Myocyte (in vitro differentiated cells): ENCODE data around the gene PHACTR4. TPM values are rescaled to one million over a fixed set of nuclear protein-coding genes. Genes with fewer than 3 reads are reported as not detected.
"Not testable (repeated sequence)": the region's sequence is repeated elsewhere in the genome, so short reads cannot be mapped to it uniquely, and the experiment has no call there.

Experiments used
- DNase-seq: peaks from one replicate; pipeline ENCODE4 v3.0.0-alpha.2; 2012; ENCODE audit warnings: low read depth
- total RNA-seq: library from RNA; depleted of rRNA; stranded (reverse); fragments of >200 nt; gene quantifications from 2 replicates; pipeline ENCODE4 v1.2.3, GENCODE V29; 2014

The PHACTR4 gene
- total RNA-seq, 1 donor from 2014 or later, result 13.2 TPM

- DNase-seq, result no peak
Measured at GRCh38 chr1:28428990-28429520, 59.5 kb downstream of the PHACTR4 start.

GRCh38 chr1:28436211-28436769 lies 66.8 kb downstream of the PHACTR4 start:
- DNase-seq, result no peak

- DNase-seq, result peak; percentile 85
Measured at GRCh38 chr1:28437264-28437923, 67.9 kb downstream of the PHACTR4 start.

GRCh38 chr1:28437924-28438699 lies 68.6 kb downstream of the PHACTR4 start:
- peak; percentile 98 for DNase-seq

GRCh38 chr1:28439320-28439719 lies 69.8 kb downstream of the PHACTR4 start:
- DNase-seq, result no peak

- no peak for DNase-seq
Measured at GRCh38 chr1:28441674-28442073, 72.1 kb downstream of the PHACTR4 start.

GRCh38 chr1:28443550-28443949 lies 74.0 kb downstream of the PHACTR4 start:
- no peak for DNase-seq

GRCh38 chr1:28447679-28448078 lies 78.1 kb downstream of the PHACTR4 start:
- DNase-seq, result no peak

GRCh38 chr1:28448094-28448611 lies 78.6 kb downstream of the PHACTR4 start:
- DNase-seq, result not testable (repeated sequence)

- DNase-seq, result no peak
Measured at GRCh38 chr1:28449904-28450303, 80.4 kb downstream of the PHACTR4 start.

GRCh38 chr1:28450561-28450960 lies 81.0 kb downstream of the PHACTR4 start:
- no peak for DNase-seq

GRCh38 chr1:28451011-28451410 lies 81.5 kb downstream of the PHACTR4 start:
- DNase-seq, result no peak

GRCh38 chr1:28456078-28456477 lies 86.5 kb downstream of the PHACTR4 start:
- peak; percentile 37 for DNase-seq

- no peak for DNase-seq
Measured at GRCh38 chr1:28457678-28458077, 88.1 kb downstream of the PHACTR4 start.

GRCh38 chr1:28458237-28459228 lies 89.0 kb downstream of the PHACTR4 start:
- no peak for DNase-seq

- DNase-seq, result no peak
Measured at GRCh38 chr1:28466226-28466778, 96.8 kb downstream of the PHACTR4 start.

GRCh38 chr1:28470146-28470545 lies 100.6 kb downstream of the PHACTR4 start:
- DNase-seq, result no peak

- DNase-seq, result not testable (repeated sequence)
Measured at GRCh38 chr1:28479497-28479896, 110.0 kb downstream of the PHACTR4 start.

GRCh38 chr1:28480308-28480707 lies 110.8 kb downstream of the PHACTR4 start:
- no peak for DNase-seq

- no peak for DNase-seq
Measured at GRCh38 chr1:28482138-28482537, 112.6 kb downstream of the PHACTR4 start.
